ENCODE data around the gene P2RX1. TPM values are rescaled to one million over a fixed set of nuclear protein-coding genes. Genes with fewer than 3 reads are reported as not detected.

Gene P2RX1
- total RNA-seq, 1 experiment from 2014 or later = not detected

DNA sequence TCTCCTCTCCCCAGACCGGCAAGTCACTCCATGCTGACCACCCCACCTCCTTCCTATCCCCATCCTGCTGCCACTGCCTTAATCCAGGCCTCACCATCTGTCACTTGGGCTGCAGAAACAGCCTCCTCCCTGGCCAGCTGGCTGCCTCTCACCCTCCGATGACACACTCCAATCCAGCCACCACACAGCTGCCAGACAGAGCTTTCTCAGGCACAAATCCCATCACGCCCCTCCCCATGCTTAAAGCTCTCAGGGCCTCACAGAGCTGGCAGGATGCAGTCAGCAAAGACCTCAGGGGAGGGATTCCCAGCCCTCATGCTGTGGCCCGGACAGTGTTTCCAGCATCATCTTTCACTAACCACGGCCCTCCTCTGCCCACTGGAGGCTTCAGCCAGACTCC lies 37.1 kb downstream of the P2RX1 start:
- no CpG with 5 or more reads among the region's 5 CpGs for WGBS (ENCODE audit: extremely low coverage, insufficient read length, low lambda C conversion rate)
- Mint-ChIP-seq H3K36me3 (ENCODE audit: insufficient read depth in 1 of 3, low read depth in 3 of 3) (peaks cover 5 to 14% (median 13%) of the 10 kb centered on the region in 3 experiments; a peak in 6 of 7 replicates), H3K4me1 (peaks cover 6 to 13% of the 10 kb centered on the region in 2 experiments; a peak in 3 of 4 replicates), H3K4me3 (no peak overlapping the region), H3K27ac (peak overlapping the region; percentile 13 to 59 (median 37); a peak in 3 of 7 replicates), H3K9me3 (no peaks in the 10 kb centered on the region), H3K27me3 (ENCODE audit: low read depth) (0 out of 2 replicates have a peak, but pooled peaks cover 2% of the 10 kb centered on the region)
- H4K91ac ChIP-seq (ENCODE audit: insufficient read length, low read depth, low read length) = no peak overlapping the region
- H3K23me2 ChIP-seq (ENCODE audit: insufficient read length, low read depth, low read length, poor library complexity, severe bottlenecking) = no peaks in the 10 kb centered on the region
- H3K79me2 ChIP-seq (ENCODE audit: insufficient read depth, low read length) = no peaks in the 10 kb centered on the region
- H4K8ac ChIP-seq (replicated peaks; ENCODE audit: insufficient read length, low read depth, low read length) = no peak overlapping the region
- no peak overlapping the region for H3T11ph ChIP-seq (ENCODE audit: low read length)
- H3K56ac ChIP-seq (ENCODE audit: insufficient read length, low read depth, low read length) = no peak overlapping the region
- DNase-seq = no peak
- no peak overlapping the region for H2AFZ ChIP-seq (ENCODE audit: low read length)
- H3K79me1 ChIP-seq (ENCODE audit: insufficient read depth, low read depth, low read length, poor library complexity, severe bottlenecking) = no peaks in the 10 kb centered on the region
- H3K27me3 ChIP-seq (ENCODE audit: insufficient read depth, low read length) = no peaks in the 10 kb centered on the region
- H2BK12ac ChIP-seq (ENCODE audit: insufficient read length, low read depth, low read length) = no peak overlapping the region
- H4K5ac ChIP-seq (ENCODE audit: insufficient read length, low read depth, low read length) = no peak overlapping the region
- H2BK5ac ChIP-seq (ENCODE audit: insufficient read length, low read length) = no peak overlapping the region
- no peak overlapping the region for H3K18ac ChIP-seq (ENCODE audit: insufficient read length, low read depth, low read length)
- H3K14ac ChIP-seq (ENCODE audit: insufficient read depth, low read length) = no peak overlapping the region; the same call in 1 of the 2 replicates
- no peak overlapping the region for H2BK120ac ChIP-seq (ENCODE audit: low read depth, low read length, poor library complexity, severe bottlenecking)
- no peak overlapping the region for H3K27ac ChIP-seq (ENCODE audit: insufficient read length, low read depth, low read length)
- H3K9me3 ChIP-seq (ENCODE audit: control insufficient read depth, low read depth, low read length) = no peaks in the 10 kb centered on the region
- H4K20me1 ChIP-seq (ENCODE audit: control insufficient read depth, insufficient read depth, insufficient read length) = no peaks in the 10 kb centered on the region
- H2AK5ac ChIP-seq (ENCODE audit: insufficient read length, low read length) = no peak overlapping the region
- H2BK20ac ChIP-seq (ENCODE audit: low read depth, low read length, poor library complexity, severe bottlenecking) = no peak overlapping the region
- H3K9ac ChIP-seq (ENCODE audit: extremely low read depth, insufficient read length, low read length) = no peak overlapping the region
- H3K4me2 ChIP-seq (ENCODE audit: insufficient read depth, insufficient read length, low read length) = no peak overlapping the region
- H3K4ac ChIP-seq (ENCODE audit: low read depth, low read length) = no peak overlapping the region
- no peak overlapping the region for H2BK15ac ChIP-seq (ENCODE audit: low read depth, low read length)
- no peak overlapping the region for H3K23ac ChIP-seq (ENCODE audit: insufficient read length, low read depth, low read length)
- no peak for TF ChIP-seq CTCF (conservative IDR thresholded peaks at IDR 0.05)
- no peaks in the 10 kb centered on the region for H3K4me1 ChIP-seq (ENCODE audit: insufficient read depth, low read length)
